Measurements from ENCODE around the gene SAMD4B. TPM values are rescaled to one million over a fixed set of nuclear protein-coding genes. Genes with fewer than 3 reads are reported as not detected.

Gene SAMD4B
- total and polyA plus RNA-seq, 2 donors (not counting 1 experiment from before 2014, with no cell fraction given): 33.0 to 39.1 TPM

DNA sequence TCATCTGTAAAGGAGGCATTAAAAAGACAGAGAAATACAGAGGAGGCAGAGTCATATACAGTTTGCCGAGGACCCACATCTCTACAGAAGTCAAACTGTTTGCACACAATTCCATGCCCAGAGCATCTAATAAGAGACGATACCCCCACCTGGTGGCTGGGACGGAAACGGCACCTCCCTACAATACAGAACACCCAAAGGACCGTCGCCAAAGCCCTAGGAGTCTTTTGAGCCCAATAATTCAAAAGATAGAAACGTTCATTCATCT lies 69.5 kb downstream of the SAMD4B start:
- Histone ChIP-seq H3K4me3 (replicated peaks in 1 of 4; ENCODE audit: control extremely low read depth in 1 of 4, insufficient read depth in 1 of 4, low read depth in 3 of 4, low read length in 4 of 4) (peak overlapping the region in 2 of 4 experiments; percentile 47 to 98), H2AFZ (ENCODE audit: low read length) (no peak overlapping the region), H3K27me3 (ENCODE audit: control insufficient read depth, insufficient read depth, low read length) (no peaks in the 10 kb centered on the region), H3K4me2 (ENCODE audit: extremely low read depth, insufficient read depth, low read length) (peak overlapping the region; percentile 70), H3K4me1 (ENCODE audit: control insufficient read depth, extremely low read depth, insufficient read depth, low read length) (peaks cover 15% of the 10 kb centered on the region), H3K36me3 (ENCODE audit: control insufficient read depth, insufficient read depth, low read length) (peaks cover 18% of the 10 kb centered on the region), H3K79me2 (ENCODE audit: control insufficient read depth, insufficient read depth, low read length) (peaks cover 48% of the 10 kb centered on the region), H4K20me1 (ENCODE audit: control insufficient read depth, extremely low read depth, insufficient read depth, low read length) (peaks cover 6% of the 10 kb centered on the region), H3K9me3 (ENCODE audit: control insufficient read depth, insufficient read depth, low read depth, low read length) (no peaks in the 10 kb centered on the region), H3K9ac (ENCODE audit: insufficient read depth, low read length) (no peak overlapping the region), H3K27ac (ENCODE audit: insufficient read depth, low read length) (peak overlapping the region; percentile 97)
- DNase-seq (ENCODE audit: low read depth in 2 of 2): peak; percentile 82 to 96
- TF ChIP-seq, protein P1, sequence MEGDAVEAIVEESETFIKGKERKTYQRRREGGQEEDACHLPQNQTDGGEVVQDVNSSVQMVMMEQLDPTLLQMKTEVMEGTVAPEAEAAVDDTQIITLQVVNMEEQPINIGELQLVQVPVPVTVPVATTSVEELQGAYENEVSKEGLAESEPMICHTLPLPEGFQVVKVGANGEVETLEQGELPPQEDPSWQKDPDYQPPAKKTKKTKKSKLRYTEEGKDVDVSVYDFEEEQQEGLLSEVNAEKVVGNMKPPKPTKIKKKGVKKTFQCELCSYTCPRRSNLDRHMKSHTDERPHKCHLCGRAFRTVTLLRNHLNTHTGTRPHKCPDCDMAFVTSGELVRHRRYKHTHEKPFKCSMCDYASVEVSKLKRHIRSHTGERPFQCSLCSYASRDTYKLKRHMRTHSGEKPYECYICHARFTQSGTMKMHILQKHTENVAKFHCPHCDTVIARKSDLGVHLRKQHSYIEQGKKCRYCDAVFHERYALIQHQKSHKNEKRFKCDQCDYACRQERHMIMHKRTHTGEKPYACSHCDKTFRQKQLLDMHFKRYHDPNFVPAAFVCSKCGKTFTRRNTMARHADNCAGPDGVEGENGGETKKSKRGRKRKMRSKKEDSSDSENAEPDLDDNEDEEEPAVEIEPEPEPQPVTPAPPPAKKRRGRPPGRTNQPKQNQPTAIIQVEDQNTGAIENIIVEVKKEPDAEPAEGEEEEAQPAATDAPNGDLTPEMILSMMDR (conservative IDR thresholded peaks at IDR 0.05 in 1 of 2, IDR thresholded peaks at IDR 0.05 in 1 of 2; ENCODE audit: low read depth in 1 of 2, low read length in 2 of 2): peak; percentile 85 to 91
- no peak for TF ChIP-seq EZH2 (IDR thresholded peaks at IDR 0.05; ENCODE audit: low read length, missing control alignments)

- Histone ChIP-seq H3K79me2 (ENCODE audit: control insufficient read depth, insufficient read depth, low read length) (peaks cover 43% of the 10 kb centered on the region), H4K20me1 (ENCODE audit: control insufficient read depth, extremely low read depth, insufficient read depth, low read length) (peaks cover 6% of the 10 kb centered on the region), H3K4me2 (ENCODE audit: extremely low read depth, insufficient read depth, low read length) (peak within 1 kb of the TSS; percentile 86), H3K4me3 (replicated peaks in 1 of 4; ENCODE audit: control extremely low read depth in 1 of 4, insufficient read depth in 1 of 4, low read depth in 3 of 4, low read length in 4 of 4) (peak within 1 kb of the TSS; percentile 81 to 98 (median 86)), H3K9ac (ENCODE audit: insufficient read depth, low read length) (peak within 1 kb of the TSS; percentile 74), H3K27ac (ENCODE audit: insufficient read depth, low read length) (peak within 1 kb of the TSS; percentile 97), H3K4me1 (ENCODE audit: control insufficient read depth, extremely low read depth, insufficient read depth, low read length) (peaks cover 15% of the 10 kb centered on the region), H3K27me3 (ENCODE audit: control insufficient read depth, insufficient read depth, low read length) (no peaks in the 10 kb centered on the region), H3K36me3 (ENCODE audit: control insufficient read depth, insufficient read depth, low read length) (peaks cover 19% of the 10 kb centered on the region), H2AFZ (ENCODE audit: low read length) (no peak within 1 kb of the TSS), H3K9me3 (ENCODE audit: control insufficient read depth, insufficient read depth, low read depth, low read length) (no peaks in the 10 kb centered on the region)
- no peak for TF ChIP-seq EZH2 (IDR thresholded peaks at IDR 0.05; ENCODE audit: low read length, missing control alignments)
- TF ChIP-seq, protein P1 (conservative IDR thresholded peaks at IDR 0.05 in 1 of 2, IDR thresholded peaks at IDR 0.05 in 1 of 2; ENCODE audit: low read depth in 1 of 2, low read length in 2 of 2): peak; percentile 66 to 67
- DNase-seq (ENCODE audit: low read depth in 2 of 2): peak; percentile 99 to 100
Observed at GRCh38 chr19:39412100-39412866, 70.1 kb downstream of the SAMD4B start, which contains the start of gene PLEKHG2. TSS of gene PLEKHG2 (plus strand) at chr19:39412669. CDS start at chr19:39414087, 1,418 bp downstream.

- Histone ChIP-seq H3K9ac (ENCODE audit: insufficient read depth, low read length) (peak overlapping the region; percentile 74), H3K4me3 (replicated peaks in 1 of 4; ENCODE audit: control extremely low read depth in 1 of 4, insufficient read depth in 1 of 4, low read depth in 3 of 4, low read length in 4 of 4) (peak overlapping the region; percentile 81 to 98 (median 86)), H3K4me2 (ENCODE audit: extremely low read depth, insufficient read depth, low read length) (peak overlapping the region; percentile 73), H3K36me3 (ENCODE audit: control insufficient read depth, insufficient read depth, low read length) (peaks cover 18% of the 10 kb centered on the region), H3K27ac (ENCODE audit: insufficient read depth, low read length) (peak overlapping the region; percentile 91), H3K4me1 (ENCODE audit: control insufficient read depth, extremely low read depth, insufficient read depth, low read length) (peaks cover 15% of the 10 kb centered on the region), H2AFZ (ENCODE audit: low read length) (no peak overlapping the region), H3K9me3 (ENCODE audit: control insufficient read depth, insufficient read depth, low read depth, low read length) (no peaks in the 10 kb centered on the region), H3K27me3 (ENCODE audit: control insufficient read depth, insufficient read depth, low read length) (no peaks in the 10 kb centered on the region), H4K20me1 (ENCODE audit: control insufficient read depth, extremely low read depth, insufficient read depth, low read length) (peaks cover 5% of the 10 kb centered on the region), H3K79me2 (ENCODE audit: control insufficient read depth, insufficient read depth, low read length) (peaks cover 37% of the 10 kb centered on the region)
- TF ChIP-seq EZH2 (IDR thresholded peaks at IDR 0.05; ENCODE audit: low read length, missing control alignments): no peak
- TF ChIP-seq, protein P1 (conservative IDR thresholded peaks at IDR 0.05 in 1 of 2, IDR thresholded peaks at IDR 0.05 in 1 of 2; ENCODE audit: low read depth in 1 of 2, low read length in 2 of 2): peak in 1 of 2 donors; percentile 30
- no peak for DNase-seq (ENCODE audit: low read depth in 2 of 2)
Observed at GRCh38 chr19:39412867-39413271, 70.6 kb downstream of the SAMD4B start.

All from fibroblast of lung (primary cell).